WTC11 (cell line): ENCODE measurements around the gene EIF2B4.

Source experiments
- JAZF1 ChIP-seq: fragments of 250-450 bp; sonication (Bioruptor Pico); IDR thresholded peaks from 2 replicates; pipeline ENCODE4 v1.9.0; 2021; ENCODE audit warnings: moderate library complexity, mild to moderate bottlenecking, inconsistent platforms
- MYBL2 ChIP-seq: sonication (generic); formaldehyde crosslinking; IDR thresholded peaks from 2 replicates; pipeline ENCODE4 v1.8.1; 2023; ENCODE audit warnings: mild to moderate bottlenecking, moderate library complexity, missing genetic modification reagents
- NFYB ChIP-seq: sonication (generic); formaldehyde crosslinking; conservative IDR thresholded peaks from 2 replicates; pipeline ENCODE4 v1.8.0; 2022; ENCODE audit warnings: low read depth, missing genetic modification reagents
- TCF7 ChIP-seq: sonication (generic); formaldehyde crosslinking; IDR thresholded peaks from 2 replicates; pipeline ENCODE4 v1.8.0; 2022; ENCODE audit warnings: mild to moderate bottlenecking, low read depth, missing genetic modification reagents, moderate library complexity
- TEAD4 ChIP-seq: sonication (generic); formaldehyde crosslinking; IDR thresholded peaks from 2 replicates; pipeline ENCODE4 v1.8.0; 2022; ENCODE audit warnings: mild to moderate bottlenecking, missing genetic modification reagents
- ZBTB21 ChIP-seq: sonication (generic); formaldehyde crosslinking; IDR thresholded peaks from 2 replicates; pipeline ENCODE4 v1.8.1; 2023; ENCODE audit warnings: mild to moderate bottlenecking, missing genetic modification reagents, borderline replicate concordance
- TF ChIP-seq, protein P1 (sequence below): fragments of 200-600 bp; IDR thresholded peaks from 2 replicates; pipeline ENCODE4 v1.8.0; 2022; ENCODE audit warnings: antibody characterized with exemption
- TF ChIP-seq, protein P2 (sequence below): sonication (generic); formaldehyde crosslinking; IDR thresholded peaks from 2 replicates; pipeline ENCODE4 v1.8.1; 2022; ENCODE audit warnings: mild to moderate bottlenecking, missing genetic modification reagents, moderate library complexity, borderline replicate concordance
- TF ChIP-seq, protein P3 (sequence below): sonication (generic); formaldehyde crosslinking; IDR thresholded peaks from 2 replicates; pipeline ENCODE4 v1.8.1; 2022; ENCODE audit warnings: missing genetic modification reagents, borderline replicate concordance
- TF ChIP-seq, protein P4 (sequence below): sonication (generic); formaldehyde crosslinking; IDR thresholded peaks from 2 replicates; pipeline ENCODE4 v1.8.1; 2023; ENCODE audit warnings: mild to moderate bottlenecking, missing genetic modification reagents, moderate library complexity

DNA sequence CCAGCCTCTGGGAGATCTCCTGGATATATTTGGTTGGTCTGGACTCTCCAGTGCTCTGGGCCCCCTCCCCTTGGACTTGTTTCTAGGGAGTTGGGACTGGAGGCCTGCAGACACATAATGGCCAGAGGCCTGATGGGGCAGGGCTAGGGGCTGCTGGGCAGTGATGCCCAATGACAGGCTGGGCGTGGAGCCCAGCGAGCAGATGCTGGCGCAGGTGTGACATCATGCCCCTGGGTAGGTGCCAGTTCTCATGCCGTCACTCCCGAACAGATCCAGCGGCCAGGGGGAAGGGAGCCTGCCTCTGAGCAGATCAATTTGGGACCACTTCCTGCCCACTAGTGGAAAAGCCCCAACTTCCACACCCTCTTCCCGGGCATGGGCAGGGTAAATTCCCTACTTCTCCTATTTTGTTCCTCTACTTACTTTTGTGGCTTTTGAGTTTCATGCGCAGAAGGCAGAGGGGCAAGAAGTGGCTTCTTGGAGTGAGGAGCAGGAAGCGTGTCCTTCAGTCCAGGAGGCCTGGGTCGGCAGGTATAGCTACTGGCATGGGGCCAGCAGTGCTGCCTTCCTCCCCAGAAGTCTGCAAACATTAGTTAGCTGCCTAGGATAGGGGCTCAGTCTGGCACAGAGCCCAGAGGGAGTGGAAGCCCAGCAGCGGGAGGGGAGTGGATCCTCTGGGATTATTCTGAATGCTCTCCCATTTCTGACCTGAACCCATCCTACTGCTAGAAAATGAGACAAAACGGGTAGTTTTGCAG lies 53.3 kb downstream of the EIF2B4 start:
- TF ChIP-seq, protein P1, sequence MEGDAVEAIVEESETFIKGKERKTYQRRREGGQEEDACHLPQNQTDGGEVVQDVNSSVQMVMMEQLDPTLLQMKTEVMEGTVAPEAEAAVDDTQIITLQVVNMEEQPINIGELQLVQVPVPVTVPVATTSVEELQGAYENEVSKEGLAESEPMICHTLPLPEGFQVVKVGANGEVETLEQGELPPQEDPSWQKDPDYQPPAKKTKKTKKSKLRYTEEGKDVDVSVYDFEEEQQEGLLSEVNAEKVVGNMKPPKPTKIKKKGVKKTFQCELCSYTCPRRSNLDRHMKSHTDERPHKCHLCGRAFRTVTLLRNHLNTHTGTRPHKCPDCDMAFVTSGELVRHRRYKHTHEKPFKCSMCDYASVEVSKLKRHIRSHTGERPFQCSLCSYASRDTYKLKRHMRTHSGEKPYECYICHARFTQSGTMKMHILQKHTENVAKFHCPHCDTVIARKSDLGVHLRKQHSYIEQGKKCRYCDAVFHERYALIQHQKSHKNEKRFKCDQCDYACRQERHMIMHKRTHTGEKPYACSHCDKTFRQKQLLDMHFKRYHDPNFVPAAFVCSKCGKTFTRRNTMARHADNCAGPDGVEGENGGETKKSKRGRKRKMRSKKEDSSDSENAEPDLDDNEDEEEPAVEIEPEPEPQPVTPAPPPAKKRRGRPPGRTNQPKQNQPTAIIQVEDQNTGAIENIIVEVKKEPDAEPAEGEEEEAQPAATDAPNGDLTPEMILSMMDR: no peak
- TF ChIP-seq, protein P2, sequence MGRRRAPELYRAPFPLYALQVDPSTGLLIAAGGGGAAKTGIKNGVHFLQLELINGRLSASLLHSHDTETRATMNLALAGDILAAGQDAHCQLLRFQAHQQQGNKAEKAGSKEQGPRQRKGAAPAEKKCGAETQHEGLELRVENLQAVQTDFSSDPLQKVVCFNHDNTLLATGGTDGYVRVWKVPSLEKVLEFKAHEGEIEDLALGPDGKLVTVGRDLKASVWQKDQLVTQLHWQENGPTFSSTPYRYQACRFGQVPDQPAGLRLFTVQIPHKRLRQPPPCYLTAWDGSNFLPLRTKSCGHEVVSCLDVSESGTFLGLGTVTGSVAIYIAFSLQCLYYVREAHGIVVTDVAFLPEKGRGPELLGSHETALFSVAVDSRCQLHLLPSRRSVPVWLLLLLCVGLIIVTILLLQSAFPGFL (CRISPR knock-in tag): no peak
- TF ChIP-seq NFYB (CRISPR knock-in tag) (no peak), TEAD4 (CRISPR knock-in tag) (no peak), MYBL2 (CRISPR knock-in tag) (no peak), JAZF1 (CRISPR knock-in tag) (no peak), TCF7 (CRISPR knock-in tag) (no peak), ZBTB21 (CRISPR knock-in tag) (no peak)
- TF ChIP-seq, protein P3, sequence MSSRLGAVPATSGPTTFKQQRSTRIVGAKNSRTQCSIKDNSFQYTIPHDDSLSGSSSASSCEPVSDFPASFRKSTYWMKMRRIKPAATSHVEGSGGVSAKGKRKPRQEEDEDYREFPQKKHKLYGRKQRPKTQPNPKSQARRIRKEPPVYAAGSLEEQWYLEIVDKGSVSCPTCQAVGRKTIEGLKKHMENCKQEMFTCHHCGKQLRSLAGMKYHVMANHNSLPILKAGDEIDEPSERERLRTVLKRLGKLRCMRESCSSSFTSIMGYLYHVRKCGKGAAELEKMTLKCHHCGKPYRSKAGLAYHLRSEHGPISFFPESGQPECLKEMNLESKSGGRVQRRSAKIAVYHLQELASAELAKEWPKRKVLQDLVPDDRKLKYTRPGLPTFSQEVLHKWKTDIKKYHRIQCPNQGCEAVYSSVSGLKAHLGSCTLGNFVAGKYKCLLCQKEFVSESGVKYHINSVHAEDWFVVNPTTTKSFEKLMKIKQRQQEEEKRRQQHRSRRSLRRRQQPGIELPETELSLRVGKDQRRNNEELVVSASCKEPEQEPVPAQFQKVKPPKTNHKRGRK (CRISPR knock-in tag): no peak
- TF ChIP-seq, protein P4, sequence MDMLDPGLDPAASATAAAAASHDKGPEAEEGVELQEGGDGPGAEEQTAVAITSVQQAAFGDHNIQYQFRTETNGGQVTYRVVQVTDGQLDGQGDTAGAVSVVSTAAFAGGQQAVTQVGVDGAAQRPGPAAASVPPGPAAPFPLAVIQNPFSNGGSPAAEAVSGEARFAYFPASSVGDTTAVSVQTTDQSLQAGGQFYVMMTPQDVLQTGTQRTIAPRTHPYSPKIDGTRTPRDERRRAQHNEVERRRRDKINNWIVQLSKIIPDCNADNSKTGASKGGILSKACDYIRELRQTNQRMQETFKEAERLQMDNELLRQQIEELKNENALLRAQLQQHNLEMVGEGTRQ: no peak
